ENCODE results near the gene JCAD.
"Not testable (repeated sequence)": the region's sequence is repeated elsewhere in the genome, so short reads cannot be mapped to it uniquely, and the experiment has no call there.

JCAD gene

GRCh38 chr10:30022590-30022989 lies 36.8 kb downstream of the JCAD start:
- no peak for DNase-seq

- no peak for DNase-seq
Measured at GRCh38 chr10:30019468-30019867, 39.9 kb downstream of the JCAD start.

GRCh38 chr10:30018496-30018895 lies 40.9 kb downstream of the JCAD start:
- no peak for DNase-seq

GRCh38 chr10:30017966-30018365 lies 41.4 kb downstream of the JCAD start:
- DNase-seq: no peak

- DNase-seq: no peak
Measured at GRCh38 chr10:30017556-30017955, 41.8 kb downstream of the JCAD start.

- DNase-seq: no peak
Measured at GRCh38 chr10:30014511-30014910, 44.9 kb downstream of the JCAD start.

- no peak for DNase-seq
Measured at GRCh38 chr10:30013757-30014156, 45.6 kb downstream of the JCAD start.

- DNase-seq: no peak
Measured at GRCh38 chr10:30011956-30012647, 47.3 kb downstream of the JCAD start.

GRCh38 chr10:30011396-30011795 lies 48.0 kb downstream of the JCAD start:
- no peak for DNase-seq

- no peak for DNase-seq
Measured at GRCh38 chr10:30007406-30007805, 52.0 kb downstream of the JCAD start.

GRCh38 chr10:30006410-30006809 lies 53.0 kb downstream of the JCAD start:
- no peak for DNase-seq

GRCh38 chr10:30005116-30005515 lies 54.3 kb downstream of the JCAD start:
- DNase-seq: not testable (repeated sequence)

GRCh38 chr10:30002426-30003266 lies 56.7 kb downstream of the JCAD start:
- DNase-seq: peak in 4 of 5 donors; percentile 14 to 63 (median 28)

- no peak for DNase-seq
Measured at GRCh38 chr10:30000802-30001571, 58.4 kb downstream of the JCAD start.

- DNase-seq: peak; percentile 38 to 74 (median 54)
Measured at GRCh38 chr10:29998142-29998808, 61.1 kb downstream of the JCAD start.

- no peak for DNase-seq
Measured at GRCh38 chr10:29994811-29995210, 64.6 kb downstream of the JCAD start.

GRCh38 chr10:29993319-29993915 lies 66.0 kb downstream of the JCAD start:
- no peak for DNase-seq

- DNase-seq: no peak
Measured at GRCh38 chr10:29992914-29993313, 66.5 kb downstream of the JCAD start.

GRCh38 chr10:29991382-29991781 lies 68.0 kb downstream of the JCAD start:
- no peak for DNase-seq

- no peak for DNase-seq
Measured at GRCh38 chr10:29987471-29987870, 71.9 kb downstream of the JCAD start.

- no peak for DNase-seq
Measured at GRCh38 chr10:29982997-29983648, 76.3 kb downstream of the JCAD start.

- DNase-seq: no peak
Measured at GRCh38 chr10:29981510-29981909, 77.9 kb downstream of the JCAD start.

All from T-helper 1 cell (primary cell).